NCI-H2107 treated with DMSO at 0.1 percent for 48 hours (cell line): Measurements from ENCODE around the gene DLG1.

Source experiments
- DNase-seq: peaks from one replicate; lab custom pipeline; 2025; ENCODE audit not compliant: unreplicated experiment; lab: John Stamatoyannopoulos, UW

DLG1 gene

DNA sequence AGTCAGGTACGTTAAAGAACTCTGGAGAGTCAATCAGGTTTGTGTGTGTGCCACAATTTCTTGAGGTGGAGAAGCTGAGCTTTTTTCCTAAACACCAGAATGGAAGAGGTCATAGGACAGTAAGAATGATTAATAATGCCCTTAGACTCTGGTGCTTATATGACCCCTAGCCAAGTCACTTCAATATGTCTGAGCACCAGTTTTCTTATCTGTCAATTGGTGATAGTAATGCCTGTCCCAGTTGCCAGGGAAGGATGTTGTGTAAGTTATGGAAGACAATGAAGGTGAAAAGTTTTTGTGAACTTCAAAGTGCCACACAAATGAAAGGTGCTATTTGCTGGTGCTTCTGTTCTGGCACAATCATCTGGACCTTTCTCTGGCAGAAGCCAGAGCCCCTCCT, 22.2 kb upstream of the DLG1 start:
- DNase-seq = no peak

GRCh38 chr3:197317250-197317963, 19.0 kb upstream of the DLG1 start:
- DNase-seq = no peak

DNA sequence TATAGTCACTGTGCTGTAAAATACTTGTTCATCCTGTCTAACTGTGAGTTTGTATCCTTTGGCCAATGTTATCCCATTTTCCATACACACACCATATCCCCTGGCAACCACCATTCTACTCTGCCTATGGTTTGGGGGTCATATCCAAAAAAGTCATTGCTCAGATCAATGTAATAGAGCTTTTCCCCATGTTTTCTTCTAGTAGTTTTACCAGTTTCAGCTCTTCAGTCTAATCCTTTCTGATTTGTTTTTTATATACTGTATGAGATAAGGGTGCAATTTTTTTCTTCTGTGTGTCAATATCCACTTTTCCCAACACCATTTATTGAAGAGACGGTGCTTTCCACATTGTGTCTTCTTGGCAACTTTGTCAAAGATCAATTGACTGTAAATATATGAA, 14.0 kb upstream of the DLG1 start:
- DNase-seq = no peak

DNA sequence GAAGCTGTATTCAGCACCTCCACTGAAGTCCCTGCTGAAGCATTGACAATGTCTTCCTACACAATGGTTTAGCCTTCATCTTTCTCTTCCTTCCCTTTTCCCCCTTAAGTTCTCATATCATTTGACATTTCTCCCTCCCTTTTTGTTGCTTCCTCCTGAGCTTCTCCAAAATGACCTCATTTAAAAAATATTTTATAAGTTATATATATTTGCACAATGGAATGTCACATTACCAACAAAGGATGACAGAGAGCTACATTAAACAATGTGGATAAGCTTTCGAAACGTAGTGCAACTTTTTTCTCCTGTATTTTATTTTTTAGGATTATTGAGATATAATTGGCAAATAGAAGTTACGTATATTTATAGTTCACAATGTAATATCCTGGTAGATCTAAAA, 13.2 kb upstream of the DLG1 start:
- DNase-seq = no peak

GRCh38 chr3:197309528-197310361, 11.3 kb upstream of the DLG1 start:
- no peak for DNase-seq

DNA sequence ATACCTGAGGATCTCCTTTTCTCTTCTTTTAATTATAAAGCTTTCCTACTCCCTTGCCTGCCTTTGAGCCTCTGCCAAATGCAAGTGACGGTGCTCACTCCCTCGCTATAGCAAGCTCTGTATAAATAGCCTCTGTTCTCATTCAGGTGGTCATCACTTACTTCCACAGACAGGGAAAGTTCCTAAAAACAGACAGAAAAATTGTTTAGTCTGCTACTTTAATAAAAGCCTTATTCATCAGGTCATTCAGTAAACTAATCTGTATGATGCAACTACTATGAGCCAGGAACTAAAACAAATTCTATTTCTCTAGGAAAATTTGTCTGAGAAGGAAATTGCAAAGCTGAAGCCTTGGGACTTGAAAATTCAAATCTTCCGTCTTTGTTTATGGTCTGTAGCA, 10.2 kb upstream of the DLG1 start:
- no peak for DNase-seq

DNA sequence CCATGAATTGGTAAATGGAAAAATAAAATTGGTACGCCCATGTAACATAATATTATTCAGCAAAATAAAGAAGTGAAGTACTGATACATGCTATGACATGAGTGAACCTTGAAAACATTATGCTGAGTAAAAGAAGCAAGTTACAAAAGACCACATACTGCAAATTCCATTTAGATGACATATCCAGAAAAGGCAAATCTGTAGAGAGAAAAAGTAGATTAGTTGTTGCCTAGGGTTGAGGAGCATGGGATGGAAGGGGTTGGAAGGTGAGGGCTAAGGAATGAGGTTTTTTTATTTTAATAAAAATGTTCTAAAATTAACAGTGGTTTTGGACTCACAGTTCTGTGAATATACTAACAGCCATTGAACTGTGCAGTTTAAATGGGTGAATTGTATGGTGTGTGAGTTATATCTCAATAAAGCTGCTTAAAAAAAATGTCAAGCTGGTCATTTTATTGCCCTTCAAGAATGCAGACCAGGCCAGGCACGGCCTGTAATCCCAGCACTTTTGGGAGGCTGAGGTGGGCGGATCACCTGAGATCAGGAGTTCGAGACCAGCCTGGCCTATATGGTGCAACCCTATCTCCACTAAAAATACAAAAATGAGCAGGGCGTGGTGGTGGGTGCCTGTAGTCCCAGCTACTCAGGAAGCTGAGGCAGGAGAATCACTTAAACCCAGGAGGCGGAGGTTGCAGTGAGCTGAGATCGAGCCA, 8.1 kb upstream of the DLG1 start:
- no peak for DNase-seq

- no peak for DNase-seq
Measured at GRCh38 chr3:197305854-197306253, 7.4 kb upstream of the DLG1 start.

DNA sequence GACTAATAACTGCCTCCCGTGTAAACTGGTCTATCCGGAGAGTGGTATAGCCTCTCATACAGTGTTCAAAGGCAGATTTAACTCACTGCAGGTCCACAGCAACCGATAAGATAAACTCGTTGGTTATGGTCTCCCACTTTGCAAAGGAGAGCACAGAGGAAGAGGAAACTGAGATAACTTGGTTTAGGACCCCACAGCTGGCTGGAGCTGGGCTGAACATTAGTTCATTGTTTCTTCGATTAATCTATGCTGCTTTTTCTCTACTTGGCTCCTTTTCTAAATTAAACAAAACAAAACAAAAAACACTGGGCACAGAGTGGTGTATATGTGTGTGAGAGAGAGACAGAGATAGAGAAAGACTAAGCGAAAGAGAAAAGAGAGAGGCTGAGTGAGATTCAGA, 5.0 kb upstream of the DLG1 start:
- DNase-seq = no peak

DNA sequence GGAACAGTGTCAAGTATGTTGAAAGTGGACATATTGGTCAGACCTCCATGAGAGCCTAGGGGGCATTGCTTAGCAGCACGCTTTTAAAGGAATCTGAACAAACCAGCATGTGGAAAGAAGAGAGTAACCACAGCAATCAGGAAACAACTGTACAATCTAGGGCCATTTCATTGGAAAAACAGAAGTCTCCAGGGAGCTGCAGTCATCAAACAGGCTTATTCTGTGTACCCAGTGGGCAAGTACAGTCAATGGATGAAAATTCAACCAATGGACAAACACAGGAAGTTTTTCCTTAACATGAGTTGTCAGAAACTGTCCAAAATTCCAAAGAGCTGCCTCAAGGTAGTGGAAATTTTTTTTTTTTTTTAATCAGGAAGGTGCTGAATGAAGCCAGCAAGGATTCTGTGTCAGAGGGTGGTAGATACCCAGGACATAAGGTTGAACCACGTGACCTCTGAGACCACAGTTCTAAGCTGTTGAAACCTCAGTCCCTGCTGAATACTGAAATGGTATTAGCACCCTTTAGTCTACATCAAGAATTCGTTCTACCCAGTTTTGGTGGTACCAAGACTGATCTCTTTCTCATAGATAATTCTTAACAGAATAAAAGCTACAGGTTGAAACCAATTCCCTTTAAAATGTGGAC, 4.4 kb upstream of the DLG1 start:
- no peak for DNase-seq

GRCh38 chr3:197302033-197302432, 3.6 kb upstream of the DLG1 start:
- DNase-seq = no peak

DNA sequence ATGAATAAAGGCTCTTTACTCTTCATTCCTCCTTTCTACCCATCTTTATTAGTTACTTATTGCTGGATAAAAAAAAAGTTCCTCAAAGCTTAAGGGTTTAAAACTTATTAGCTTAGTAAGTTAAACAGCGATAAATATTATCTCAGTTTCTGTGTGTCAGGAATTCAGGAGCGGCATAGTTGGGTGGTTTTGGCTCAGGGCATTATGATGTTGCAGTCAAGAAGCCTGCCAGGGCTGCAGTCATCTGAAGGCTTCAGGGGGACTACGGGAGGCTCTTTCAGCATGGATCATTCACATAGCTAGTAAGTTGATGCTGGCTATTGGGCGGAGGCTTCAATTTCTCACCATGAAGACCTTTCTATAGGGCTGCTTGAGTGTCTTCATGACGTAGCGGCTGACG, 1.9 kb upstream of the DLG1 start:
- no peak for DNase-seq

GRCh38 chr3:197298945-197299854, 788 bp upstream of the DLG1 start:
- no peak for DNase-seq

DNA sequence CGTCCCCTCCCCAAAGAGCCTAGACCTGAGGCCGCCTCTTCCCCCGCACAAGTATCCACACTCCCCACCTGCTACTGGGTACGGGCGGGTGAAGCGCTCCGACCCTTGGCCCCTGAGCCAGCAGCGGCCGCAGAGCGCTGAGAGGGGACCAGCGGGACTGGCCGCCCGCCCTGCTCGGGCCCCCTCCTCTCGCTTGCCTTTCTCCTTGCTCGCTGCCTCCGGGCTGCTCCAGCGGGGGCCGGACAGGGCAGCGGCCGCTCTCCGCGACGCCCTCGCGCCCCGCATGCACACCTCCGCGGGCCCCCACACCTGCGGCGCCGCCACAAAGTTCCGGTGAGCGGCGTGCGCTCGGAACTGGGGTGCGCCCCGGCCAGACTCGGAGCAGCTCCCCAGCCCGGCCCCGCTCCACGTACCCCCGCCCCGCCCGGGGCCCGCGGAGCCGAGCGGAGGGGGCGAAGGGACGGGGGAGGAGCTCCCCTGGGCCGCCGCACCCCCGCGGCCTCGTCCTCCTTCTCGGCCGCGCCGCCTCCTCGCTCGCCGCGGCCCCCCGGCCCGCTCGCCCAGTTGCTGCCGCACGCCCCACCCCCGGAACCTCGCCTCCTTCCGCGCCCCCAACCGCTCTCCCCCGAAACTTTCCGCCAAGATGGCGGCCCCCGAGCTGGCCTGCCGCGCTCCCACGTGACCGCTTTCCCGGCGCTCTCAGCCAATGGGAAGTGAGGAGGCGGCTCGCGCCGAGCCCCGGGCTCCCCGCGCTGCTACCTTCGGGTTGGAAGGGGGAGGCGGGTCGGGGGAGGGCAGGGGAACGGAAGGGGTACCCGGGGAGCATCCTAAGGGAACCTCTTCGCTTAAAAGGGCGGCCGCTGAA, 704 bp downstream of the DLG1 start:
- peak; percentile 90 for DNase-seq

GRCh38 chr3:197297002-197297401, 1.4 kb downstream of the DLG1 start:
- no peak for DNase-seq

DNA sequence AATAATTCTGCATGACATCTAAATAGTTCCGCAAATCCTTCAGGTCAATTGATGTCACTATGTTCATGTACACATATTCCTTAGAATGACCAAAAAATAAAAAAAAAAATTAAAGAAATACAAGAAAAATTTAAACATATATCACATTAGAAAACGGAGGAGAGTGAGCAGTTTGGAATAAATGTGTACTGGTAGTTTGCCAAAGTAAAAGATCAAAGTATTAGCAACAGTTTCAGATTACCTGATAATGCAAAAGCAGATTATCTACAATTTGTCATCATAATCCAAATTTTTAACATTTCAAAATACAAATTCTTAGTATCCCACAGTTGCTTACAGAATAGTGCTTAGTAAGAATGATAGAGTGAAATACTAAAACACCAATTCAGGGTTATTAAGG, 1.9 kb downstream of the DLG1 start:
- DNase-seq = no peak

GRCh38 chr3:197295871-197296270, 2.5 kb downstream of the DLG1 start:
- no peak for DNase-seq

- DNase-seq = no peak
Measured at GRCh38 chr3:197293605-197294237, 4.7 kb downstream of the DLG1 start.

- DNase-seq = no peak
Measured at GRCh38 chr3:197292648-197293047, 5.8 kb downstream of the DLG1 start.
